HG03097 (cell line): Measurements from ENCODE around the gene AGMO.
"Not testable (repeated sequence)": the region's sequence is repeated elsewhere in the genome, so short reads cannot be mapped to it uniquely, and the experiment has no call there.

Experiments
- ATAC-seq: cut with Tn5 transposase; IDR thresholded peaks from one replicate; pipeline ENCODE4 v1.9.1; 2021; ENCODE audit not compliant: unreplicated experiment, low FRiP score

AGMO gene

DNA sequence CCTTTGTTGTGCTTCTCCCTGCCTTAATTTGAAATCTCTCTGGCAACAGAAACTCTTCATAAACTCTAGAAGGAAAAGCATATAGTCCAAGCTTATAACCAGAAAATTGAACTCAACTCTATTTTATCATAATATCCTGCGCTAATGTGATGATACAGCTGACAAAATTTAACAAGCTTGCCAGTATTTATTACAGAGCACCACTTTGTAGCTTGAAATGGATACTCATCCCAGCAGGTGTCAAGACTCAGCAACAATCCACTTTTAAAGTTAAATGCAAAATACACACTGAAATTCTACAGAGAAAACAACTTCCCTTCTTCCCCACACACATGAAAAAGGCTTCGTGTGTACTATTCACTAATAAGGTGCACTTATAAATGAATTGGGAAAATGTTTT is 228.9 kb downstream of the AGMO start:
- no peak for ATAC-seq

GRCh38 chr7:15330943-15331342 is 230.9 kb downstream of the AGMO start:
- ATAC-seq: no peak

DNA sequence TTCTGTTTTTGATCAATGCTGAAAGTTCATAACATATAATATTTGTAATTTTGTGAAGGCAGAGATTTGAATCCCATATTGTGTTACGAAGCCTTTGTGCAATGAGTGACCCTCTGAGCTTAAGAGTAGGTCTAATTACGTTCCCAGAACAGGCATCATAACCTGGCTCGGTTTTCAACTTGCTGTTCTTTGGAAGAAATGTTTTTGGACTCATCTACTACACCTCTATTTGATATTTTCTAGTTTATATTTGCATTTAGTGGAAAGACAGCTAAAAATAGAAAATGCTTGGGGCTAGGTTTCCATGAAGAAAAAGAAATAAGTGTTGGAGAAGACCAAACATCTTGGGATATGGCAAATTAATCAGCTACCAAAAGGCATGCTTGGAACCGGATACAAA is 234.8 kb downstream of the AGMO start:
- no peak for ATAC-seq

- no peak for ATAC-seq
Observed at GRCh38 chr7:15326044-15326644, 235.7 kb downstream of the AGMO start.

DNA sequence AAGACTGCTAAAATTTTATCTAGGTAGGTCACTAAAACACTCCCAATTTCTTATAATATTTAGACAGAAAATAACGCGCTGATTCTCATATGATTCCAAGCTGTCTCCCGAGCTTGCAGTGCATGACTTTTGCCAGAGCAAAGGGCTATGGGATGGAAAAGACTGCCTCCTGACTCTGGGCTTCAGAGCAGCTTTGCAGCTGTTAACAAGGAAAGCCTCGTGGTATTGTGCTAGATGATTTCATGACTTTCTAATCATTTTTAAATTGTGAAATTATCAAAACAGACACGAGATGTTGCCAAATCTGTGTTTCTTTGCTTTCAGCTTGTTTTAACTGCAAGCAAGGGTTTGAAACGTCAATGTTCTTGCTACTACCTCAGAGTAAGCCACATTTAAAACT is 238.3 kb downstream of the AGMO start:
- no peak for ATAC-seq

DNA sequence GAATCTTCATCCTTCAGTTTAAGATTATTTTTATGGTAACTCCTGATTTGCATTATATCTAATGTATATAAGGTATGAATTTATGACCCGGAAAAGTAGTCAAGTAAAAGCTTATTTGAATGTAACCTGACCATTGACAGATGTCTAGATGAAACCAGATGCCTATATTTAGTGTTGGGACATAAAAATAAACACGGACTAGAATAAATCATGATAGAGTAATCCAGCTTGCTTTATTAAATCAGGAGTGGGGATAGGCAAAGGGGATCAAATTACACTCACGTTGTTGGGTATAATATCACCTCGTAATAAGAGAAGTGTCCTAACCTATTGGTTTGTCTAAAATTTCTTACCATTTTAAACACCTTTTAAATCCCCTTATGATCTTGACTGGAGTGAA is 244.6 kb downstream of the AGMO start:
- ATAC-seq: no peak

DNA sequence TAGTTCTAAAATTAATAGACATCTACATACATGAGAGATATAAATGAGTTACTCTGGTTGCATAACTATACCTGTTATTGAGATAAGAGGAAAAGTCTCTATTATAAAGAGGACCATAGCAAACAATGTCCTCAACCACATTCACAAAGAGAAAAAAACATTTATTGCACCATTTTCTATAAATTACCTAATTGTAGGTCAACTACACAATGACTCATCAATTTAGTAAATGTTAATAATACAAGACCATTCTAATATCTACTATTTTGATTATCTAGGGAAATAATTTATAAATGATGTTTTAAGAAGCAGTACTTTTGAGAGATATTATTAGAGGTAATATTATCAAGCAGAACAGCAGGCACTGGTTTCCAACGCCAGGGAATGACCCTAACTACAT is 246.1 kb downstream of the AGMO start:
- ATAC-seq: no peak

GRCh38 chr7:15314922-15315321 is 246.9 kb downstream of the AGMO start:
- no peak for ATAC-seq

DNA sequence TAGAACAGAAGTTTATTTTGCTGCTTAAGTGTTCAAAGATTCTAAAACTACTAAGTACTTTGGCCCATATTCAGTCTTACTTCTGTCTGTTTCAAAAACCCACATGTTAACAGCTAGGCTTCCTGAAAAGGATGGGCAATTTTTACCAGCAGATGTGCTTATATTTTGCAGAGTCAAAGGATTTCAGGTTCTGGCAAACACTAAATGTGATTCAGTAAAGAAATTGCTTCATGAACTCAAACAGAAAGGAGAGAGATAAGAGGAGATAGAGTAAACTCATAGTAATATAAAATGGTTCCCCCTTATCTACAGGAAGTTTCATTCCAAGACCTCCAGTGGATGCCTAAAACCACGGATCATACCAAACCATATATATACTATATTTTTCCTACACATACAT is 248.5 kb downstream of the AGMO start:
- no peak for ATAC-seq

DNA sequence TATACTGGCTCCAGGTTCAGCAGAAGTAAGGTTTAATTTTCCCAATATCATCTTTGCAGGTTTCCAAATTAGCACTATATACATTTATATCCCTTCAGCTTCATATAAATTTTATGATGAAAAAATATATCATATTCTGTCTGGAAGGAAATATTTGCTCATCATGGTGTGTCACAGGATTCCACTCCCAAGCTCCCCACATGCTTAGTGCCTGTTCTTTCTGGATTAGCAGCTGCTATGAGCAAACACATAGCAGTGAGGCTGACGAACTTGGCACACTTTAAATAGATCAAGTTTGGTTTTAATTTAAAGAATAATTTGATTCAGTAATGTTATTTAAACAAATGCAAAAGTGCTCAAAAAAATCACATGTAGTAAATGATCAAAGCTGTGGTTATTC is 251.9 kb downstream of the AGMO start:
- no peak for ATAC-seq

DNA sequence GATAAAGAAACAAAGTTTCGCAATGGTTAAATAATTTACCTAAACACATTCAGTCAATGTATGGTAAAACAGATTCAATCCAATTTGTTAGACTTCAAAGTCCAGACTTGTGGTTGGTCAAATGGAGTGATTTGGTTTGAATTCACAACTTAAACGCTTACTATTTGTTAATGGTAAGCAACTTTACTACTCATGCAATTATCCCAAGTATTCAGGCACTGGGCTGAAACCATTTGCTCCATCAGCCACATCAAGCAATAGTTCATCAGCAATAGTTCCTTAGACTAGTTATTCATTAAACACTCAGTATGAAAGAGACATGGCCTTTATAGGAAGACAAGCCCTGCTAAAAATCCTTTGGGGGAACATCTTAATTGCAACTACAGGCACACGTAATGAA is 253.0 kb downstream of the AGMO start:
- no peak for ATAC-seq

DNA sequence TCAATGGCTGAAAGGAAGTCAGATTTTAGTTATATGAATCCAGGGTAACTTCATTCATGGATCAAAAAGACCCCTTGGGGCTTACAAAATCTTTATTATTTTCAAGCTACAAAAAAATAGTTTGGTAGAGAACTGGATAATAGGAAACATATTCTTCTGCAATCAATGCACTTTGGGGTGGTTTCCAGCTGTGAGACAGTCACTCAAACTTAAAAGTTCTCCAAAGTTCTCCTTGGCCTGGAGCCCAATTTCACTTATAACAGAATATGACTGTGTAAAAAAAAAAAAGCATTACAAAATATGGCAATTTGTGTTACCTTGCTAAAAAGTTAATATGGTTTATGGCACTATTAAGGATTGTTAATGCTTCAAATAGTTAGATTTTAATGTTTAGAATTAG is 255.5 kb downstream of the AGMO start:
- ATAC-seq: no peak

- ATAC-seq: peak; percentile 80
Observed at GRCh38 chr7:15305002-15305600, 256.7 kb downstream of the AGMO start.

GRCh38 chr7:15303357-15303756 is 258.5 kb downstream of the AGMO start:
- no peak for ATAC-seq

DNA sequence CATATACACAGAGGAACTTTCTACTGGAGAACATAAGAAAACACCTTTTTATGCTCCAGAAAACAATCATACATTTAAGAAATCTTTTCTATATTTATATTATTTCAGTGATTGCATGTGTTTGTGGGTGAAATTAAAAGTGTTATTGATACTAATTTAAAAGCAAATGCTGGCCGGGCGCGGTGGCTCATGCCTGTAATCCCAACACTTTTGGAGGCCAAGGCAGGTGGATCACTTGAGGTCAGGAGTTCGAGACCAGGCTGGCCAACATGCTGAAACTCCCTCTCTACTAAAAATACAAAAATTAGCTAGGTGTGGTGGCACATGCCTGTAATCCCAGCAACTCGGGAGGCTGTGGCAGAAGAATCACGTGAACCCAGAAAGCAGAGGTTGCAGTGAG is 260.8 kb downstream of the AGMO start:
- not testable (repeated sequence) for ATAC-seq

DNA sequence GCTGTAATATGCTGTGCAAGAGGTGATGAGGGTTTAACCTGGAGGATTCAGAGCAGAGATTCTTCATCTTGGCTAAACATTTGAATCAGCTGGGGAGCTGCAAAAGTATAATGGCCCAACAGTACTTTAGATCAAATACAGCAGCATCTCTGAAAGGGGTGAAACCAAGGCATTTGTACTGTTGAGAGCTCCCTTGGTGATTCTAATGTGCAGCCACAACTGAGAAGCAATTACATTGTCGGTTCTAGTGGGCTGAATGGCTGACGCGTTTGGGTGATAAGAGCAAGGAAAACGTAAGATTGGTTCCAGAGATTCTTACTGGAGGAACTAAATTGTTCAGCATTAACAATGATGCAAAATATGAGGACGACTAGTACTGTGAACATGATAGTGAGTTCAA is 269.7 kb downstream of the AGMO start:
- ATAC-seq: no peak

- ATAC-seq: no peak
Observed at GRCh38 chr7:15291699-15292098, 270.1 kb downstream of the AGMO start.

DNA sequence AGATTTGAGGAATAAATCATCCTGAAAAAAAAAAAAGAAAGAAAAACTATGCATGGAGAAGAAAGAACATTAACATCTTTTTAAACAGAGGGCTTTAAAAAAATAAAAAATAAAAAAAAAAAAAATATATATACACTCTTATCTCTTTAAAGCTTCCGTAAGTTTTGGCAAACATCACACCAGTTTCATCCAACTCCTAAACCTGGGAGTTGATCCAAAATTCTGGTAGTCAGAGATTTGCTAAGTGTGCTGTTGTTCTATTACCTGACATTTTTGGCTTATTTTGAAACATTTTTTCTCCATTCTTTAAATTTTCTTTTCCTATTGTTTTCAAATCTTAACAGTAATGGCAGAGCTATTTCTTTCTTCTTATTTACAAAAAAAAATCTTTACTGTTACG is 273.1 kb downstream of the AGMO start:
- ATAC-seq: no peak

- no peak for ATAC-seq
Observed at GRCh38 chr7:15284396-15284795, 277.4 kb downstream of the AGMO start.

GRCh38 chr7:15280078-15280733 is 281.6 kb downstream of the AGMO start:
- no peak for ATAC-seq

DNA sequence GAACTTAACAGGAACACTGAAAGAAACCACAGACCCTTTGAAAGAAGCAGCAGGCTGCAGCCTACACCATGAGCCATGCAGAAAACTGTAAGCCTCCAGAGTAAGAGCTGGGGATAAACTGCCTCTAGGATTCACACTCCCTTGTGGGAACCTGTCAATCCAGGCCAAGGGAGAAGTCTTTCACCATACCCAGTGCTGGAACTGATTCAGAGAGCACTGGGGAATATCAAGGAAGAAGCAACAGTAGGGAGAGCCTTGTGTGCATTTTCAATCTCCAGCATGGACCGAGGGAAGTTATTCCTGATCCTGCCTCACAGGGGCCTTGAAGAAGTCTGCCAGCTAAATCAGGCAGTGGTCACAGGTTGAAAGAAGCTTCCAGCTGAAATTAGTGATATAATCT is 282.2 kb downstream of the AGMO start:
- no peak for ATAC-seq

DNA sequence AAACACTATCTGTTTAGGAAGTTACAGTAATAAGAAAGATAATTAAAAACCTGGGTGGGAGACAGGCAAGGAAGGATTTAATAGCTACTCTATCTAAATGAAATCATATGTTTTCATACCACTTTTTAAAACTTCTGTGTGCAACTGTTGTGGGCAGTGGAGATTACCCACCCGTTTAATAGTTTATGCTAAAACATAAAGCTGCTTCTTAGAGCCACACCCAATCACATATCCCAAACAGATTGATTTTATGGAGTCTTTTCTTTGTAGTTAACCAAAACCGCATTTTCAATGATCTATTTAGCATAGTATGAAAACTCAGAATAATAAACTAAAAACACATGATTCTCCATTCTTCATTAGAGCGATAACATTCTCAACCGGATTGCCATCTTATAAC is 304.1 kb downstream of the AGMO start:
- no peak for ATAC-seq
